ENCODE data around the gene EXOC1.

EXOC1 gene

GRCh38 chr4:55859711-55860110 lies 6.3 kb downstream of the EXOC1 start:
- DNase-seq = no peak

- no peak for DNase-seq
Observed at GRCh38 chr4:55864577-55865223, 11.3 kb downstream of the EXOC1 start.

- no peak for DNase-seq
Observed at GRCh38 chr4:55865228-55865806, 11.9 kb downstream of the EXOC1 start.

GRCh38 chr4:55866290-55866907 lies 13.0 kb downstream of the EXOC1 start:
- DNase-seq = no peak

- DNase-seq = peak; percentile 9
Observed at GRCh38 chr4:55866973-55867574, 13.6 kb downstream of the EXOC1 start.

GRCh38 chr4:55868581-55869090 lies 15.2 kb downstream of the EXOC1 start:
- no peak for DNase-seq

- DNase-seq = no peak
Observed at GRCh38 chr4:55871299-55871800, 17.9 kb downstream of the EXOC1 start.

- DNase-seq = no peak
Observed at GRCh38 chr4:55874831-55875230, 21.4 kb downstream of the EXOC1 start.

GRCh38 chr4:55876387-55876786 lies 22.9 kb downstream of the EXOC1 start:
- DNase-seq = no peak

GRCh38 chr4:55879224-55879623 lies 25.8 kb downstream of the EXOC1 start:
- no peak for DNase-seq

- DNase-seq = no peak
Observed at GRCh38 chr4:55880652-55881280, 27.3 kb downstream of the EXOC1 start.

- DNase-seq = peak; percentile 5
Observed at GRCh38 chr4:55884093-55884850, 30.8 kb downstream of the EXOC1 start.

GRCh38 chr4:55884851-55885219 lies 31.4 kb downstream of the EXOC1 start:
- DNase-seq = no peak

GRCh38 chr4:55887594-55887993 lies 34.1 kb downstream of the EXOC1 start:
- DNase-seq = no peak

GRCh38 chr4:55892156-55892555 lies 38.7 kb downstream of the EXOC1 start:
- no peak for DNase-seq

GRCh38 chr4:55896622-55897021 lies 43.2 kb downstream of the EXOC1 start:
- no peak for DNase-seq

GRCh38 chr4:55902677-55903076 lies 49.2 kb downstream of the EXOC1 start:
- DNase-seq = no peak

- no peak for DNase-seq
Observed at GRCh38 chr4:55903577-55903976, 50.1 kb downstream of the EXOC1 start.

- no peak for DNase-seq
Observed at GRCh38 chr4:55904576-55904975, 51.1 kb downstream of the EXOC1 start.

- no peak for DNase-seq
Observed at GRCh38 chr4:55906323-55906722, 52.9 kb downstream of the EXOC1 start.

- no peak for DNase-seq
Observed at GRCh38 chr4:55906989-55907388, 53.5 kb downstream of the EXOC1 start.

GRCh38 chr4:55907469-55907868 lies 54.0 kb downstream of the EXOC1 start:
- DNase-seq = no peak

- no peak for DNase-seq
Observed at GRCh38 chr4:55910140-55910539, 56.7 kb downstream of the EXOC1 start.

All from NCI-H2171 (cell line).